Measurements from ENCODE around the gene REG4. TPM values are rescaled to one million over a fixed set of nuclear protein-coding genes. Genes with fewer than 3 reads are reported as not detected.

The REG4 gene
- total and polyA plus RNA-seq, 4 donors = 0.08 to 0.19 (median 0.15) TPM; not detected in 1

DNA sequence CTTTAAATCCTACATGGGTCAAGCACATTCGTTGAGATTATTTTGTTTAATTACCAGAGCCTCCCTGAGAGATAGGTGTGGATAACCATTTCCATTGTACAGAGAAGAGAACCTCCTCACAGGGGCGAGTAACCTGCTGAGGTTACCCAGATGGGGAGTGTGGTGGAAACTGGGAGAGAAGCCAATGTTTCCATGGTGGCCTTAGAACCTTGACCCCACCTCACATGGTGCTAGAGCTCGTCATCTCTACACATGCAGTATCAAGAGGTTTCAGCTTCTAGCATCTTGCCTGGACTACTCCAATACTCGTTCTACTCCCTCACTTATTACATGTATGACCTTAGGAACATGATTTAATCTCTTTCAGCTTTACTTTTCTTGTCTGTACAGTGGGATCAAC lies 4.8 kb downstream of the REG4 start (continued):
- TF ChIP-seq, protein P1, sequence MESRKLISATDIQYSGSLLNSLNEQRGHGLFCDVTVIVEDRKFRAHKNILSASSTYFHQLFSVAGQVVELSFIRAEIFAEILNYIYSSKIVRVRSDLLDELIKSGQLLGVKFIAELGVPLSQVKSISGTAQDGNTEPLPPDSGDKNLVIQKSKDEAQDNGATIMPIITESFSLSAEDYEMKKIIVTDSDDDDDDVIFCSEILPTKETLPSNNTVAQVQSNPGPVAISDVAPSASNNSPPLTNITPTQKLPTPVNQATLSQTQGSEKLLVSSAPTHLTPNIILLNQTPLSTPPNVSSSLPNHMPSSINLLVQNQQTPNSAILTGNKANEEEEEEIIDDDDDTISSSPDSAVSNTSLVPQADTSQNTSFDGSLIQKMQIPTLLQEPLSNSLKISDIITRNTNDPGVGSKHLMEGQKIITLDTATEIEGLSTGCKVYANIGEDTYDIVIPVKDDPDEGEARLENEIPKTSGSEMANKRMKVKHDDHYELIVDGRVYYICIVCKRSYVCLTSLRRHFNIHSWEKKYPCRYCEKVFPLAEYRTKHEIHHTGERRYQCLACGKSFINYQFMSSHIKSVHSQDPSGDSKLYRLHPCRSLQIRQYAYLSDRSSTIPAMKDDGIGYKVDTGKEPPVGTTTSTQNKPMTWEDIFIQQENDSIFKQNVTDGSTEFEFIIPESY (IDR thresholded peaks at IDR 0.05) = peak; percentile 20
- peak; percentile 90 to 91 for TF ChIP-seq RXRA (IDR thresholded peaks at IDR 0.05)

DNA sequence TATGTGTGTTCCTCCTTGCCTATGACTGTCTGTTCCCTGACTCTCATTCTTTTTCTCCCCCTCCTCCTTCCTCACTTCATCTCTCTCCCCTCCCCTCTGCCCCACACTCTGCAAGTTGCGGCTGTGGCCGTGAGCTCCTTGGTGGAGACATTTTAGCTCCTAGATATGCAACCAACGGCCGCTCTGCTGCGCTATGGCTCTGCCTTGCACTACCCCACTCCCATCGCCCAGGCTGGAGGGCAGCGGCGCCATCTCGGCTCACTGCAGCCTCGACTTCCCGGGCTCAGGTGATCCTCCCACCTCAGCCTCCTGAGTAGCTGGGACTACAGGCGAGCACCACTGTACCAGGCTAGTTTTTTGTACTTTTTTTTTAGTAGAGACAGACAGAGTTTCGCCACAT lies 5.5 kb downstream of the REG4 start:
- H3K27me3 ChIP-seq (ENCODE audit: control insufficient read depth in 4 of 4, insufficient read depth in 4 of 4, low read length in 3 of 4) = no peaks in the 10 kb centered on the region
- 94% methylated on average over 13 of the region's 13 CpGs for WGBS
- DNase-seq (ENCODE audit: low spot score) = no peak

More for the DNA sequence above, 5.5 kb downstream of the REG4 start:
- no peaks in the 10 kb centered on the region for H3K9me3 ChIP-seq (ENCODE audit: control insufficient read depth in 4 of 4, low read length in 3 of 4)
- H3K36me3 ChIP-seq (ENCODE audit: control insufficient read depth in 4 of 4, insufficient read depth in 3 of 4, low read depth in 1 of 4, low read length in 3 of 4) = no peaks in the 10 kb centered on the region
- no peak overlapping the region for H3K4me3 ChIP-seq (ENCODE audit: low read depth in 1 of 3, low read length in 3 of 3)
- H3K4me1 ChIP-seq (ENCODE audit: control insufficient read depth in 4 of 4, insufficient read depth in 4 of 4, low read length in 3 of 4) = peaks cover 0 to 32% (median 21%) of the 10 kb centered on the region in 4 donors
- no peak overlapping the region for H3K9ac ChIP-seq (ENCODE audit: low read depth in 1 of 2, low read length in 2 of 2)
- H3K27ac ChIP-seq (ENCODE audit: low read depth in 1 of 2, low read length in 2 of 2) = peak overlapping the region; percentile 52 to 62
- TF ChIP-seq YY1 (IDR thresholded peaks at IDR 0.05) = no peak
- no peak for TF ChIP-seq EGR1 (IDR thresholded peaks at IDR 0.05; ENCODE audit: low read depth in 2 of 2)
- TF ChIP-seq, protein P1 (IDR thresholded peaks at IDR 0.05) = no peak
- TF ChIP-seq FOXA1 (IDR thresholded peaks at IDR 0.05) = no peak
- TF ChIP-seq HNF4A (conservative IDR thresholded peaks at IDR 0.05) = no peak
- no peak for TF ChIP-seq TAF1 (conservative IDR thresholded peaks at IDR 0.05)
- no peak for TF ChIP-seq ATF3 (IDR thresholded peaks at IDR 0.05)
- no peak for TF ChIP-seq RAD21 (IDR thresholded peaks at IDR 0.05)
- no peak for TF ChIP-seq JUND (IDR thresholded peaks at IDR 0.05)
- no peak for TF ChIP-seq REST (IDR thresholded peaks at IDR 0.05)
- TF ChIP-seq RXRA (IDR thresholded peaks at IDR 0.05) = no peak
- TF ChIP-seq, protein P2, sequence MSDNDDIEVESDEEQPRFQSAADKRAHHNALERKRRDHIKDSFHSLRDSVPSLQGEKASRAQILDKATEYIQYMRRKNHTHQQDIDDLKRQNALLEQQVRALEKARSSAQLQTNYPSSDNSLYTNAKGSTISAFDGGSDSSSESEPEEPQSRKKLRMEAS (IDR thresholded peaks at IDR 0.05) = no peak
- no peak for TF ChIP-seq NR2F2 (IDR thresholded peaks at IDR 0.05)
- TF ChIP-seq SP1 (IDR thresholded peaks at IDR 0.05) = no peak
- TF ChIP-seq GABPA (IDR thresholded peaks at IDR 0.05 in 1 of 2, conservative IDR thresholded peaks at IDR 0.05 in 1 of 2) = no peak

Data from liver (tissue), 9 donors.